Large intestine (tissue), 3 donors: ENCODE measurements around the gene PHYKPL. TPM values are rescaled to one million over a fixed set of nuclear protein-coding genes. Genes with fewer than 3 reads are reported as not detected.
A peak's percentile ranks its signal among the peaks of the same experiment; 100 is the strongest.
"Not testable (repeated sequence)": the region's sequence is repeated elsewhere in the genome, so short reads cannot be mapped to it uniquely, and the experiment has no call there.

Source experiments
- DNase-seq, 2 donors: peaks; one replicate each; pipeline versions ENCODE4 v3.0.0 to v3.0.0-alpha.2; 2013
- H3K27ac ChIP-seq: one replicate; pipeline ENCODE4 v1.5.1; 2013; ENCODE audit warnings: low read length
- H3K27me3 ChIP-seq: 2 replicates; pipeline ENCODE4 v1.6.1; 2013; ENCODE audit warnings: low read length; ENCODE audit not compliant: control insufficient read depth, insufficient read depth
- H3K36me3 ChIP-seq: 2 replicates; pipeline ENCODE4 v1.6.1; 2013; ENCODE audit warnings: low read length; ENCODE audit not compliant: control insufficient read depth, insufficient read depth
- H3K4me1 ChIP-seq: one replicate; pipeline ENCODE4 v1.6.1; 2013; ENCODE audit warnings: low read length; ENCODE audit not compliant: control insufficient read depth, insufficient read depth
- H3K4me3 ChIP-seq: one replicate; pipeline ENCODE4 v1.5.1; 2013; ENCODE audit warnings: low read length
- H3K9me3 ChIP-seq: one replicate; pipeline ENCODE4 v1.6.1; 2013; ENCODE audit warnings: mild to moderate bottlenecking, low read depth, low read length, moderate library complexity; ENCODE audit not compliant: control insufficient read depth
- WGBS: methylation state at CpG from one replicate; pipeline ENCODE4 v1.1.5; 2013; ENCODE audit warnings: low lambda C conversion rate; ENCODE audit not compliant: insufficient coverage; 5-methylcytosine and 5-hydroxymethylcytosine counted together
- polyA plus RNA-seq: library from polyadenylated mRNA; unstranded; fragments of 120-200 nt; gene quantifications from one replicate; pipeline ENCODE4 v1.2.1, GENCODE V29; 2013

PHYKPL gene
- polyA plus RNA-seq, 1 donor = 168 TPM

GRCh38 chr5:178240341-178240741, 7.7 kb upstream of the PHYKPL start:
- no peak for DNase-seq
- Histone ChIP-seq H3K9me3 (no peaks in the 10 kb centered on the region), H3K27ac (no peak overlapping the region), H3K4me1 (peaks cover 9% of the 10 kb centered on the region), H3K4me3 (no peak overlapping the region), H3K27me3 (no peaks in the 10 kb centered on the region), H3K36me3 (no peaks in the 10 kb centered on the region)
- WGBS = no CpG with 5 or more reads among the region's 19 CpGs

GRCh38 chr5:178239626-178240301, 7.2 kb upstream of the PHYKPL start:
- not testable (repeated sequence) for H3K9me3 ChIP-seq, H3K36me3 ChIP-seq, H3K27ac ChIP-seq, DNase-seq, H3K4me3 ChIP-seq, H3K27me3 ChIP-seq
- WGBS = no CpG with 5 or more reads among the region's 16 CpGs
- H3K4me1 ChIP-seq = peaks cover 11% of the 10 kb centered on the region

GRCh38 chr5:178238711-178239592, 6.3 kb upstream of the PHYKPL start:
- no peak overlapping the region for H3K27ac ChIP-seq
- DNase-seq = no peak

GRCh38 chr5:178238313-178238635, 5.7 kb upstream of the PHYKPL start:
- Histone ChIP-seq H3K4me1 (peaks cover 15% of the 10 kb centered on the region), H3K27me3 (no peaks in the 10 kb centered on the region), H3K36me3 (no peaks in the 10 kb centered on the region), H3K27ac (no peak overlapping the region), H3K4me3 (no peak overlapping the region), H3K9me3 (no peaks in the 10 kb centered on the region)
- WGBS = no CpG with 5 or more reads among the region's 6 CpGs
- no peak for DNase-seq

More at GRCh38 chr5:178238711-178239592, 6.3 kb upstream of the PHYKPL start:
- H3K36me3 ChIP-seq = no peaks in the 10 kb centered on the region
- WGBS = no CpG with 5 or more reads among the region's 17 CpGs
- H3K4me3 ChIP-seq = no peak overlapping the region
- H3K4me1 ChIP-seq = peaks cover 15% of the 10 kb centered on the region
- no peaks in the 10 kb centered on the region for H3K27me3 ChIP-seq
- H3K9me3 ChIP-seq = no peaks in the 10 kb centered on the region

- Histone ChIP-seq H3K27ac (peak overlapping the region; percentile 24), H3K36me3 (no peaks in the 10 kb centered on the region), H3K27me3 (no peaks in the 10 kb centered on the region), H3K9me3 (no peaks in the 10 kb centered on the region), H3K4me1 (peaks cover 20% of the 10 kb centered on the region), H3K4me3 (no peak overlapping the region)
- WGBS = no CpG with 5 or more reads among the region's 13 CpGs
- peak; percentile 70 to 83 for DNase-seq
Observed at GRCh38 chr5:178237431-178238312, 5.1 kb upstream of the PHYKPL start.

GRCh38 chr5:178236679-178237078, 4.1 kb upstream of the PHYKPL start:
- no peaks in the 10 kb centered on the region for H3K9me3 ChIP-seq
- DNase-seq = no peak
- no peak overlapping the region for H3K4me3 ChIP-seq
- H3K36me3 ChIP-seq = no peaks in the 10 kb centered on the region
- WGBS = 60% methylated on average over 2 of the region's 4 CpGs
- H3K27ac ChIP-seq = no peak overlapping the region
- H3K4me1 ChIP-seq = peaks cover 23% of the 10 kb centered on the region
- no peaks in the 10 kb centered on the region for H3K27me3 ChIP-seq

- Histone ChIP-seq H3K27me3 (no peaks in the 10 kb centered on the region), H3K9me3 (no peaks in the 10 kb centered on the region), H3K36me3 (peaks cover 4% of the 10 kb centered on the region), H3K27ac (no peak overlapping the region), H3K4me3 (no peak overlapping the region), H3K4me1 (peaks cover 27% of the 10 kb centered on the region)
- DNase-seq = no peak
- no CpG with 5 or more reads among the region's 9 CpGs for WGBS
Observed at GRCh38 chr5:178236126-178236525, 3.5 kb upstream of the PHYKPL start.

GRCh38 chr5:178235588-178235974, 3.0 kb upstream of the PHYKPL start:
- Histone ChIP-seq H3K9me3 (no peaks in the 10 kb centered on the region), H3K27me3 (no peaks in the 10 kb centered on the region), H3K4me1 (peaks cover 33% of the 10 kb centered on the region), H3K4me3 (no peak overlapping the region), H3K27ac (no peak overlapping the region), H3K36me3 (peaks cover 7% of the 10 kb centered on the region)
- no CpG with 5 or more reads among the region's 3 CpGs for WGBS
- DNase-seq = no peak

GRCh38 chr5:178234750-178235587, 2.4 kb upstream of the PHYKPL start:
- Histone ChIP-seq H3K9me3 (no peaks in the 10 kb centered on the region), H3K36me3 (peaks cover 12% of the 10 kb centered on the region), H3K27me3 (no peaks in the 10 kb centered on the region), H3K27ac (no peak overlapping the region), H3K4me3 (no peak overlapping the region), H3K4me1 (peaks cover 39% of the 10 kb centered on the region)
- peak; percentile 55 to 59 for DNase-seq
- WGBS = no CpG with 5 or more reads among the region's 12 CpGs
